Measurements from ENCODE around the gene LRIG3.

The LRIG3 gene

DNA sequence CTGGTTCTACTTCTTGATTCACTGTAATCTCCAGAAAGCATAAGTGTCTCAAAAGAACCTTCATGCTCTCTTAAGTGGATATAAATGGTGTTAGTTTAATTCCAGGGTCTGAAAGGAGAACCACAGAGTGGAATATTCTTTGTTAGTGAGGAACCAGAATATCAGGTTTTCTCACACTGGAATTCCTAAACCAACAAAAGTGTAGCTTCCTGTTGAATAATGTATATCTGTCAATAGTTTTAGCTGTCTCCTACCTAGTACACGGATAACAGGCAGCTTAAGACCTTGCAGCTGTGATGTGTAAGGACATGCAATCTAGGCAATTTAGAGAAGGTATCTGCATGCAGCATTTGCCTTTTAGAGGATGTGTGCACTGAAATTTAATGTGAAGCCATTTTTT lies 24.0 kb downstream of the LRIG3 start (continued):
- TF ChIP-seq, protein P1, sequence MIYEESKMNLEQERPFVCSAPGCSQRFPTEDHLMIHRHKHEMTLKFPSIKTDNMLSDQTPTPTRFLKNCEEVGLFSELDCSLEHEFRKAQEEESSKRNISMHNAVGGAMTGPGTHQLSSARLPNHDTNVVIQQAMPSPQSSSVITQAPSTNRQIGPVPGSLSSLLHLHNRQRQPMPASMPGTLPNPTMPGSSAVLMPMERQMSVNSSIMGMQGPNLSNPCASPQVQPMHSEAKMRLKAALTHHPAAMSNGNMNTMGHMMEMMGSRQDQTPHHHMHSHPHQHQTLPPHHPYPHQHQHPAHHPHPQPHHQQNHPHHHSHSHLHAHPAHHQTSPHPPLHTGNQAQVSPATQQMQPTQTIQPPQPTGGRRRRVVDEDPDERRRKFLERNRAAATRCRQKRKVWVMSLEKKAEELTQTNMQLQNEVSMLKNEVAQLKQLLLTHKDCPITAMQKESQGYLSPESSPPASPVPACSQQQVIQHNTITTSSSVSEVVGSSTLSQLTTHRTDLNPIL (CRISPR knock-in tag; IDR thresholded peaks at IDR 0.05; ENCODE audit: low read depth), result no peak
- no peak for TF ChIP-seq TOX (CRISPR knock-in tag; IDR thresholded peaks at IDR 0.05; ENCODE audit: borderline replicate concordance)
- TF ChIP-seq RARB (CRISPR knock-in tag; IDR thresholded peaks at IDR 0.05), result no peak

DNA sequence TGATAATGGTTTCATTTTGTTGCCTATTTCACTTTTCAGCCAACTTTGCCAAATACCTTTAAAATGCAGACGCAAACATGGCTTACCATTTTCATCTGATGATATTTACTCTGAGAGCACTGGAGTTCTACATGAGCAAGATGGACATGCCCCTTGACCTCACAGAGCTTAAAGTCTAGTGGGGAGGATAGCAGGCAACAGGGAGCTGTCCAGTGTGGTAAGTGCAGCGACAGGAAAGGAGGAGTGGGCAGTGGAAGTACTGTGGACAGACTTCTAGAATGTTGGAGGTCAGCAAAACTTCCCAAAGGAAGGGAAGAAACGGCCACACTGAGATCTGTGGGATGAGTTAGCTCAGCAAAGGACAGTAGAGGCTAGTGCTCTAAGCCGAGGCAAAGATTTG lies 25.3 kb downstream of the LRIG3 start:
- no peak for ATAC-seq
- no peak for TF ChIP-seq GLIS3 (CRISPR knock-in tag; IDR thresholded peaks at IDR 0.05)
- no peak for TF ChIP-seq SNAI2 (CRISPR knock-in tag; IDR thresholded peaks at IDR 0.05)
- no peak for TF ChIP-seq RARB (CRISPR knock-in tag; IDR thresholded peaks at IDR 0.05)
- TF ChIP-seq, protein P1 (CRISPR knock-in tag; IDR thresholded peaks at IDR 0.05; ENCODE audit: low read depth), result no peak
- no peak for TF ChIP-seq ZC3H10 (CRISPR knock-in tag; IDR thresholded peaks at IDR 0.05)
- TF ChIP-seq ZNF8 (CRISPR knock-in tag; IDR thresholded peaks at IDR 0.05), result no peak
- no peak for TF ChIP-seq PPARA (CRISPR knock-in tag; IDR thresholded peaks at IDR 0.05; ENCODE audit: borderline replicate concordance)
- TF ChIP-seq ZFP30 (CRISPR knock-in tag; IDR thresholded peaks at IDR 0.05), result no peak
- TF ChIP-seq ZFP3 (CRISPR knock-in tag; IDR thresholded peaks at IDR 0.05), result no peak
- TF ChIP-seq BACH2 (CRISPR knock-in tag; IDR thresholded peaks at IDR 0.05; ENCODE audit: borderline replicate concordance), result no peak
- no peak for TF ChIP-seq ISL1 (CRISPR knock-in tag; IDR thresholded peaks at IDR 0.05)
- TF ChIP-seq, protein P2, sequence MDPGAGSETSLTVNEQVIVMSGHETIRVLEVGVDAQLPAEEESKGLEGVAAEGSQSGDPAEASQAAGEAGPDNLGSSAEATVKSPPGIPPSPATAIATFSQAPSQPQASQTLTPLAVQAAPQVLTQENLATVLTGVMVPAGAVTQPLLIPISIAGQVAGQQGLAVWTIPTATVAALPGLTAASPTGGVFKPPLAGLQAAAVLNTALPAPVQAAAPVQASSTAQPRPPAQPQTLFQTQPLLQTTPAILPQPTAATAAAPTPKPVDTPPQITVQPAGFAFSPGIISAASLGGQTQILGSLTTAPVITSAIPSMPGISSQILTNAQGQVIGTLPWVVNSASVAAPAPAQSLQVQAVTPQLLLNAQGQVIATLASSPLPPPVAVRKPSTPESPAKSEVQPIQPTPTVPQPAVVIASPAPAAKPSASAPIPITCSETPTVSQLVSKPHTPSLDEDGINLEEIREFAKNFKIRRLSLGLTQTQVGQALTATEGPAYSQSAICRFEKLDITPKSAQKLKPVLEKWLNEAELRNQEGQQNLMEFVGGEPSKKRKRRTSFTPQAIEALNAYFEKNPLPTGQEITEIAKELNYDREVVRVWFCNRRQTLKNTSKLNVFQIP (CRISPR knock-in tag; IDR thresholded peaks at IDR 0.05; ENCODE audit: borderline replicate concordance, low read depth), result no peak

DNA sequence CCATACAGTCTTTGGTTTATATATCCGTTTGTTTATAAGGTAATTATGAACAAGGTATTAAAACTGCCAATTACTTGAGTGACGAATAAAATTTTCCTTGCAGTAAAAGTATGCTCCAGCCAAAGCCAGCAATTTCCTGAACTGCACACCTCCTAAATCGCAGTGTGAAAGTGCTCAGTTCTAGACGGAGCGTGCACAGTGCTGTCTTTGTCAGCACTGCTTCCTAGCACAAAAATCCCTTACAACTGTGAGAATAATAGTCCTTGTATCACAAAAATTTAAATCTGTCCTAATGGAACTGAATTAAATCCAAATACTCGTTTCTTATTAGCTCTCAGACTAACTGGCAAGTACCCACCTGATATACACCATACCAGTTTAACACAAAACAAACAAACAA lies 26.3 kb downstream of the LRIG3 start:
- no peak for ATAC-seq
- TF ChIP-seq, protein P3, sequence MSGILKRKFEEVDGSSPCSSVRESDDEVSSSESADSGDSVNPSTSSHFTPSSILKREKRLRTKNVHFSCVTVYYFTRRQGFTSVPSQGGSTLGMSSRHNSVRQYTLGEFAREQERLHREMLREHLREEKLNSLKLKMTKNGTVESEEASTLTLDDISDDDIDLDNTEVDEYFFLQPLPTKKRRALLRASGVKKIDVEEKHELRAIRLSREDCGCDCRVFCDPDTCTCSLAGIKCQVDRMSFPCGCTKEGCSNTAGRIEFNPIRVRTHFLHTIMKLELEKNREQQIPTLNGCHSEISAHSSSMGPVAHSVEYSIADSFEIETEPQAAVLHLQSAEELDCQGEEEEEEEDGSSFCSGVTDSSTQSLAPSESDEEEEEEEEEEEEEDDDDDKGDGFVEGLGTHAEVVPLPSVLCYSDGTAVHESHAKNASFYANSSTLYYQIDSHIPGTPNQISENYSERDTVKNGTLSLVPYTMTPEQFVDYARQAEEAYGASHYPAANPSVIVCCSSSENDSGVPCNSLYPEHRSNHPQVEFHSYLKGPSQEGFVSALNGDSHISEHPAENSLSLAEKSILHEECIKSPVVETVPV (CRISPR knock-in tag; IDR thresholded peaks at IDR 0.05), result no peak
- no peak for TF ChIP-seq ZNF8 (CRISPR knock-in tag; IDR thresholded peaks at IDR 0.05)
- no peak for TF ChIP-seq CSDC2 (CRISPR knock-in tag; IDR thresholded peaks at IDR 0.05)
- no peak for TF ChIP-seq SNAI2 (CRISPR knock-in tag; IDR thresholded peaks at IDR 0.05)
- no peak for TF ChIP-seq TOX (CRISPR knock-in tag; IDR thresholded peaks at IDR 0.05; ENCODE audit: borderline replicate concordance)
- TF ChIP-seq, protein P4, sequence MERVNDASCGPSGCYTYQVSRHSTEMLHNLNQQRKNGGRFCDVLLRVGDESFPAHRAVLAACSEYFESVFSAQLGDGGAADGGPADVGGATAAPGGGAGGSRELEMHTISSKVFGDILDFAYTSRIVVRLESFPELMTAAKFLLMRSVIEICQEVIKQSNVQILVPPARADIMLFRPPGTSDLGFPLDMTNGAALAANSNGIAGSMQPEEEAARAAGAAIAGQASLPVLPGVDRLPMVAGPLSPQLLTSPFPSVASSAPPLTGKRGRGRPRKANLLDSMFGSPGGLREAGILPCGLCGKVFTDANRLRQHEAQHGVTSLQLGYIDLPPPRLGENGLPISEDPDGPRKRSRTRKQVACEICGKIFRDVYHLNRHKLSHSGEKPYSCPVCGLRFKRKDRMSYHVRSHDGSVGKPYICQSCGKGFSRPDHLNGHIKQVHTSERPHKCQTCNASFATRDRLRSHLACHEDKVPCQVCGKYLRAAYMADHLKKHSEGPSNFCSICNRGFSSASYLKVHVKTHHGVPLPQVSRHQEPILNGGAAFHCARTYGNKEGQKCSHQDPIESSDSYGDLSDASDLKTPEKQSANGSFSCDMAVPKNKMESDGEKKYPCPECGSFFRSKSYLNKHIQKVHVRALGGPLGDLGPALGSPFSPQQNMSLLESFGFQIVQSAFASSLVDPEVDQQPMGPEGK (CRISPR knock-in tag; IDR thresholded peaks at IDR 0.05; ENCODE audit: borderline replicate concordance), result no peak
- no peak for TF ChIP-seq ZFP30 (CRISPR knock-in tag; IDR thresholded peaks at IDR 0.05)
- TF ChIP-seq, protein P1 (CRISPR knock-in tag; IDR thresholded peaks at IDR 0.05; ENCODE audit: low read depth), result no peak
- no peak for TF ChIP-seq ZC3H10 (CRISPR knock-in tag; IDR thresholded peaks at IDR 0.05)
- no peak for TF ChIP-seq PPARA (CRISPR knock-in tag; IDR thresholded peaks at IDR 0.05; ENCODE audit: borderline replicate concordance)
- no peak for TF ChIP-seq ESRRG (CRISPR knock-in tag; IDR thresholded peaks at IDR 0.05)
- no peak for TF ChIP-seq ZNF565 (CRISPR knock-in tag; conservative IDR thresholded peaks at IDR 0.05; ENCODE audit: low read depth)
- TF ChIP-seq, protein P5, sequence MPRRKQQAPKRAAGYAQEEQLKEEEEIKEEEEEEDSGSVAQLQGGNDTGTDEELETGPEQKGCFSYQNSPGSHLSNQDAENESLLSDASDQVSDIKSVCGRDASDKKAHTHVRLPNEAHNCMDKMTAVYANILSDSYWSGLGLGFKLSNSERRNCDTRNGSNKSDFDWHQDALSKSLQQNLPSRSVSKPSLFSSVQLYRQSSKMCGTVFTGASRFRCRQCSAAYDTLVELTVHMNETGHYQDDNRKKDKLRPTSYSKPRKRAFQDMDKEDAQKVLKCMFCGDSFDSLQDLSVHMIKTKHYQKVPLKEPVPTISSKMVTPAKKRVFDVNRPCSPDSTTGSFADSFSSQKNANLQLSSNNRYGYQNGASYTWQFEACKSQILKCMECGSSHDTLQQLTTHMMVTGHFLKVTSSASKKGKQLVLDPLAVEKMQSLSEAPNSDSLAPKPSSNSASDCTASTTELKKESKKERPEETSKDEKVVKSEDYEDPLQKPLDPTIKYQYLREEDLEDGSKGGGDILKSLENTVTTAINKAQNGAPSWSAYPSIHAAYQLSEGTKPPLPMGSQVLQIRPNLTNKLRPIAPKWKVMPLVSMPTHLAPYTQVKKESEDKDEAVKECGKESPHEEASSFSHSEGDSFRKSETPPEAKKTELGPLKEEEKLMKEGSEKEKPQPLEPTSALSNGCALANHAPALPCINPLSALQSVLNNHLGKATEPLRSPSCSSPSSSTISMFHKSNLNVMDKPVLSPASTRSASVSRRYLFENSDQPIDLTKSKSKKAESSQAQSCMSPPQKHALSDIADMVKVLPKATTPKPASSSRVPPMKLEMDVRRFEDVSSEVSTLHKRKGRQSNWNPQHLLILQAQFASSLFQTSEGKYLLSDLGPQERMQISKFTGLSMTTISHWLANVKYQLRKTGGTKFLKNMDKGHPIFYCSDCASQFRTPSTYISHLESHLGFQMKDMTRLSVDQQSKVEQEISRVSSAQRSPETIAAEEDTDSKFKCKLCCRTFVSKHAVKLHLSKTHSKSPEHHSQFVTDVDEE (CRISPR knock-in tag; IDR thresholded peaks at IDR 0.05), result no peak
- TF ChIP-seq OSR1 (CRISPR knock-in tag; IDR thresholded peaks at IDR 0.05), result no peak
- no peak for TF ChIP-seq BACH2 (CRISPR knock-in tag; IDR thresholded peaks at IDR 0.05; ENCODE audit: borderline replicate concordance)
- TF ChIP-seq RARB (CRISPR knock-in tag; IDR thresholded peaks at IDR 0.05), result no peak

All from SK-N-SH treated with all-trans-retinoic acid at 6 μM for 48 hours (cell line).